GM19438 (cell line): ENCODE data around the gene NDEL1.

Experiments used
- ATAC-seq: cut with Tn5 transposase; IDR thresholded peaks from one replicate; pipeline ENCODE4 v1.9.1; 2021; ENCODE audit warnings: low read depth; ENCODE audit not compliant: unreplicated experiment

NDEL1 gene

DNA sequence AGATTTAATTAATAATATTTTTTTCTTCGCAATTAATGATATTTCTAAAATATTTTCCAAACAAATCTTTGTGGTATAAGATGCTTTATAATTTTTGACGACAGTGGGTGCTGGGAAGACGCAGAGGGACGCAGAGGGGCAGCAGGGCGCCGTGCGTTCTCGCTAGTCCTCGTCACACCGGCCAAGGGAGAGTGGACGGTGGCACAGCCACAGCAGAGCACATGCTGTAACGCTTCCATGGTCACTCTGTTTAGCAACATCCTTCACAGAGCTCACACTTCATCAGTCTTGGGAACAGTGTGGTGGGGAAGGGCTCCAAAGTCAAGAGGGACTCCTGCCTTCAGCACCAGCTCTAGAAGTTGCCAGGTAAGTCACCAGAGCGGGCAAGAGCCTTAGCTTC is 60.4 kb downstream of the NDEL1 start:
- no peak for ATAC-seq

DNA sequence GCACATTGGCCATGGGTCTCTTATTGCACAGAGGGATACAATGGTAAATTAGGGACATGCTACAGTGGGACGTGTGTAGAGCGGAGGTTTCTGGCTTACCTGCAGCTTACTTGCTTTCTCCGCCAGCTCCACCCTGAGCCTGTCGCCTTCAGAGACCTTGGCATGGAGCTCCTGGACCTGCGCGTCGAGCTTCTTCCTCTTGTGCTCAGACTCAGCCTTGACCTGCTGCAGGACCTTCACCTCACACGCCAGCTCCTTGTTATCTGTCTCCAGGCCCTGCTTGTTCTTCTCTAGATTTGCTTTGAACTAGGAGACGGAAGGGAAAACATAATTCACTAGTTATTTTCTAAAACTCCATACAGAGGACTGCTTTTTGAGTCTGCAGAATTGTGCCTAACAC is 63.5 kb downstream of the NDEL1 start:
- ATAC-seq = no peak

DNA sequence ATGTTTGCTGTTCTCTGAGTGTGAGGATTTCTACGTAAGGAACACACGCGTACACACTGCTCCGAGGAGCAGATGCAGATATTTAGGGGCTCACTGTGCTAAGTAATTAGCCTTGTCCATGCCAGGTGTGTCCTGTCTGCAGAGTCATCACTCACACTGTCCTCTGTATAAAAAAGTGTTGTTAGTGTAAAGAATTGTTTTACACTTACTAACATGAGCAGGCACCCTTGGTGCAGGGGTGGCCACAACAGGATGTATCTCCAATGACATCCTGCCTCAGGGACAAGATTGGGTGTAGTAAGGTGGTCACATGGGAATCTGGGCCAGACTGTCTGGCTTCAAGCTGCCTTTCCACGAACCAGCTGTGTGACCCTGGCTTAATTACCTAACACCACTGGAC is 63.9 kb downstream of the NDEL1 start:
- ATAC-seq = no peak

DNA sequence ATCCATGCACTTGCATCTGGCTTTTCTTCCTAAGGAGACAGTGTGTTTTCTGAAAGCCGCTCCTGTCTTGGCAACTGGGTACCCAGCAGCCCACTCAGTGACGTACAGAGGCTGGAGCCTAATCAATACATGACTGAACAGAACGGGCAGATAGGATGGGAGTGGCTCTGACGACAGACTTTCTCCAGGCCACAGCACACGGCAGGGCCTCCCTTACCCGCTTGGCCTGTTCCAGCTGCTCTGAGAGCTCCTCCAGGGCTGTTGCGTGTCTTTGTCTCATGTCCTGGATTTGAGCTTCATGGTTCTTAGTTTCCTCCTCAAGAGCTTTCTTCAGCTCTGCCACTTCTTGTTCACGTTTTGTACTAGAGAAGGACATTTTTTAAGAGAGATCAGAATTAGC is 64.9 kb downstream of the NDEL1 start:
- ATAC-seq = no peak

DNA sequence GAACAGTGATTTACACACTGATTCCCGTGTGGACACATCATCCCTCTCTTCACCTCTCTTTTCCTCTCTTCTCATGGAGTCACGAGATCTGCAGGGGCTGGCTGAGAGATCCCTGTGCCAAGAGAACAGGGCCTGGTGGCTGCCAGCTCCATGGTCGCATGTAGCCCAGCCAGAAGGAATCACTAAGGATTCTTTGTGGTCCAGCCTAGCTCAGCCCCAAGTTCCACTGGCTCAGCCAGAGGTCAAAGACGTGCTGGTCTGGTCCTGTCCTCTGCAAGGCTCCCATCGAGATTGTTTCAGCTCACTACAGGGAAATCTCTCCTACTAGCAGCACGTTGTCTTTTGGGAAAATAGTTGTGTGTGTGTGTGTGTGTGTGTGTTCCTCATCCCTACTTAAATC is 66.4 kb downstream of the NDEL1 start:
- no peak for ATAC-seq

DNA sequence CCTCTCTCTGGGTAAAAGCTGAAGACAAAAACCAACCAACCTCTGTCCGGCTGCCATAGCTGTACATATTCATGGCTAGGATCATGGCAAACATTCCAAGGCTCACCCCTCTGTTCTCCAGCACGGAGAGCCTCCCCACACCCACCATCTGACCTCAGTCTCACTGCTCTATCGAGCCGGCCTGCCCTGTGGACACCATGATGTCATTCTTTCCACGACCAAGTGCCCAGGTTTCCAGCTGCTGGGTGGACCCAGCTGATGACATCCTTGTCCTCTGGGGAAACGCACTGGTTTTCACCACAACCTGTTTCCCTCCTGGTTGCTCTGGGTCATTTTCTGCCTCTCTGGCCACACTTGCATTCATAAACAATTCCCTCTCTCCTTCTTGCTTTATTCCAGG is 67.7 kb downstream of the NDEL1 start:
- no peak for ATAC-seq

DNA sequence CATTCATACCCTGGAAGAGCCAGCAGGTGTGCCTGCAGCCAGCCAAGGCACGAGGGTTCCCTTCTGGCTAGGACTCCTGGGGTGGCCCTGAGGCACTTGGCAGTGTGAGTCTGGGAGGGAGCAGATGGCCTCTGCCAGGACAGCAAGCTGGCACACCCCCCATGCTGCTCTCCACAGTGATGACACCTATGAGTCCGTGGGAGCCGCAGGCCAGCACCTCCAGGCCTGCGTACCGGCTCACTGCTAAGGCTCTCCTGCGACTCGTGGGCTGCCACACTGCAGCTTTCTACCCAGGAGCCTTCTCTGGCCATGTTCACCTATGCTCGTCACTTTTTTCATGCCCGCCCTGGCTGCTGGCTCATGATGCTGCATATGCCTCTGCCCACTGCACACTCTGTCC is 68.1 kb downstream of the NDEL1 start:
- no peak for ATAC-seq

DNA sequence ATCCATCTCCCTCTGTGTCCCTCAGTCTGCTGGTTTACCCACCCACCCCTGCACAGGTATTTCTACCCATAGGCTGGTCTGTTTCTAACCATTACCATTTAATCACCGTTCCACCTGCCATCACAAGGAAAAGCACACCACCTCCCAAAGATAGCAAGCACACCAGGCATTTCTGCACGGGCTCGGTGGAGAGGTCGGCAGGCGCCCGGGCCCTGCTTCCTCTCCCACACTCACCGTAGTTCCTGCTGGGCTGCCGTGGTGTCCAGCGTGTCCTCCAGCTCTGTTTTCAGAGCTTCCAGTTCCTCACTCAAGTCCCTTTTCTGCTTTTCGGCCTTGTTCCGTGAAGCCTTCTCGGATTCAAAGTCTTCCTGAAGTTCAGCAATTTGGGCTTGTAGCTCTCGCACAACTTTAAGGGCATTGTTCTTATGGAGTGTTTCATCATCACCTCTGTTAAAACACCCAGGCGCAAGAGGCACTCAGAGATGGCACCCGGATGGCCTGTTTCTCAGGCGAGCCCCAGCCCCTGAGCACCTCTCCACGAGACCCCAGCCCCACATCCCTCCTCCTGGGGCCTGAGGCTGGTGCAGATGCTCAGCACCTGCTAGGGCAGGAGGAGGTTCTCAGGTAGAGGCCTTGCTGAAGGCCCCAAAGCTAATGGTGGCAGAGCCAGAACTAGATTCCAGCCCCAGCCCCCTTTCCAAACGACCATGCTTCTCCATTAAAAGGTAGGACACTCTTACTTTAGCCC is 69.0 kb downstream of the NDEL1 start:
- no peak for ATAC-seq

DNA sequence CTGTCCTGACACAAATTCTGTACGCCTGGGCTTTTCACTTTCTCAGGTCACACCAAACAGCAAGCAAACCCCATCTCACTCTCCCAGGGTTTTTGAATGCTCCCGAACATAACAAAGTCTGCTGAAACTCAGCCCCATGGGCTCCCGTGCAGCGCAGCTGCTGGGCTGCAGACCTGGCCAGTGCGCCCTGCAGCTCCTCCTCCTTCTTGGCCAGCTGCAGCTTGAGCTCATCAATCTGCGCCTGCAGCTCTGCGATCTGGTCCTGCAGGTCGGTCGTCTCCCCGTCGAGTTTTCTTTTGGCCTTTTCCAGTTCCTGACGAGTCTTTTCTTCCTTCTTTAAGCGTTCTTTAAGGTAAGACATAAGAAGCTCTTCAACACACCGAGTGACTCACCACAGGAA is 70.5 kb downstream of the NDEL1 start:
- ATAC-seq = no peak

DNA sequence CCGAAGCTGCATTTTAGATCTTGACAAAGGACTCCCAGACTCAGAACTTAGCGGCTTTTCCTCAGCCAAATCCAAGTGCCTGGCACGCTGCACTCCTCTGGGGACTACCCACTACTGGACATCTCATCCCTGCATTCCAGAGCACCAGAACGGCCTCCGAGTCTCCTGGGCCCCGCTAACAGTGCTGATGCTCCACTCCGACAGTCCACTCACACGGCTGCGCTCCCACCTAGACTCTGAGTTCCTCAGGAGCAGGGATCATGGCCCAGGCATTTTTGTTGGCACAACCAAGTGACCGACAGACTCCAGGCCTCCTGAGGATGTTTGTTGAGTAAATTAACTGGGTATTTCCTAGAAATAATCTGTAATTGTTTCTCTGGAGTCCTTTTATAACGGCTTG is 79.1 kb downstream of the NDEL1 start:
- ATAC-seq = no peak
